ENCODE results near the gene AJAP1. TPM values are rescaled to one million over a fixed set of nuclear protein-coding genes. Genes with fewer than 3 reads are reported as not detected.
A peak's percentile ranks its signal among the peaks of the same experiment; 100 is the strongest.

The AJAP1 gene
- total and polyA plus RNA-seq, 2 of the 8 experiments (the other 6 are each of a cell fraction or from before 2014, with no cell fraction given), result 1.9 to 6.2 TPM

DNA sequence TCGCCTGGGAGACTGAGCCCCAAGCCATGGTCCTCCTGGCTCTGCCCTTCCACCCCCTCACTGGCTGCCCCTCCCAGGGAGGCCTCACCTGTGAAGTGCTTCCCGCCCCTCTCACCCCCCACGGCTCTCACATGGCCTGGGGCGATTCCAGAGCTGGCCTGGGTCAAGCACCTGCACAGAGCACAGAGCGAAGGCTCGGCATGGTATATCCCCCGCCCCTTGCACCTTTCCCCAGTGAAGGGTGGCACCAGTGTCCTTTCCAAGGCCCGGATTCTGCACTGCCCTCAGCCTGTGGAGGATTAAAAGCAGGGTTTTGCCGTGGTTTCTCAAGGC lies 1.1 kb upstream of the AJAP1 start:
- Histone ChIP-seq H3K79me2 (ENCODE audit: control insufficient read depth in 1 of 2, insufficient read depth in 2 of 2, low read length in 2 of 2) (no peaks in the 10 kb centered on the region), H3K27ac (ENCODE audit: low read depth, low read length) (no peak overlapping the region), H3K14ac (ENCODE audit: insufficient read length) (no peak overlapping the region), H3K23ac (ENCODE audit: insufficient read length) (no peak overlapping the region), H3K4me3 (ENCODE audit: extremely low read depth in 1 of 4, insufficient read depth in 2 of 4, low read depth in 3 of 4, low read length in 4 of 4) (peak overlapping the region in 2 of 4 experiments; percentile 7 to 59; a peak in 2 of 8 replicates), H2BK120ac (replicated peaks; ENCODE audit: low read depth, low read length) (no peak overlapping the region), H3K36me3 (ENCODE audit: control insufficient read depth in 2 of 4, insufficient read depth in 4 of 4, low read length in 3 of 4) (no peaks in the 10 kb centered on the region), H2BK20ac (ENCODE audit: low read length) (no peak overlapping the region), H3K4ac (replicated peaks; ENCODE audit: insufficient read length, low read depth, low read length) (no peak overlapping the region), H3K23me2 (ENCODE audit: low read depth, low read length) (peaks cover 13% of the 10 kb centered on the region; the same call in 1 of the 2 replicates), H3K18ac (ENCODE audit: extremely low read depth, low read length) (peak overlapping the region; percentile 32), H3K27me3 (replicated peaks in 1 of 4; ENCODE audit: control insufficient read depth in 3 of 4, extremely low read depth in 1 of 4, insufficient read depth in 3 of 4, low read length in 3 of 4) (peaks cover 28 to 53% (median 51%) of the 10 kb centered on the region in 4 experiments), H2BK12ac (ENCODE audit: low read depth, low read length) (peak overlapping the region; percentile 39; the same call in 1 of the 2 replicates), H4K5ac (ENCODE audit: insufficient read length, low read depth, low read length) (no peak overlapping the region), H4K8ac (ENCODE audit: extremely low read depth, insufficient read depth, low read length) (no peak overlapping the region), H3K79me1 (ENCODE audit: low read depth, low read length) (no peaks in the 10 kb centered on the region), H3K9me3 (ENCODE audit: insufficient read depth in 2 of 2, low read depth in 1 of 2, low read length in 1 of 2) (no peaks in the 10 kb centered on the region; a peak in 1 of 4 replicates), H4K91ac (replicated peaks; ENCODE audit: insufficient read length, low read length) (no peak overlapping the region), H3K56ac (replicated peaks; ENCODE audit: insufficient read length, low read depth, low read length) (no peak overlapping the region), H2AK5ac (ENCODE audit: low read depth, low read length) (no peak overlapping the region), H3K4me1 (replicated peaks in 1 of 4; ENCODE audit: control insufficient read depth in 3 of 4, insufficient read depth in 4 of 4, low read length in 3 of 4) (peaks cover 15 to 31% (median 19%) of the 10 kb centered on the region in 4 experiments), H3K4me2 (ENCODE audit: insufficient read depth in 1 of 2, low read depth in 2 of 2, low read length in 2 of 2) (peak overlapping the region; percentile 55 to 66), H2AFZ (ENCODE audit: low read length) (no peak overlapping the region), H2BK15ac (ENCODE audit: low read length) (no peak overlapping the region), H2BK5ac (ENCODE audit: low read depth, low read length) (no peak overlapping the region), H3K9ac (replicated peaks in 1 of 4; ENCODE audit: extremely low read depth in 1 of 4, low read depth in 3 of 4, low read length in 3 of 4) (no peak overlapping the region), H4K20me1 (replicated peaks in 1 of 2; ENCODE audit: control insufficient read depth in 1 of 2, insufficient read depth in 2 of 2, low read length in 2 of 2) (peaks cover 3 to 7% of the 10 kb centered on the region in 2 experiments)
- WGBS, 2 experiments (ENCODE audit: extremely low coverage in 1 of 2, insufficient coverage in 1 of 2, insufficient read length in 1 of 2, insufficient replicate concordance in 2 of 2, low coverage in 1 of 2, low lambda C conversion rate in 2 of 2, missing lambda C conversion rate in 1 of 2), result 43% methylated on average over 9 of the region's 9 CpGs; no CpG with 5 or more reads in 1 of the 2 experiments
- no peak for TF ChIP-seq HDAC2 (IDR thresholded peaks at IDR 0.05; ENCODE audit: borderline replicate concordance in 1 of 2, low read depth in 2 of 2, low read length in 2 of 2)
- TF ChIP-seq CBX8 (IDR thresholded peaks at IDR 0.05; ENCODE audit: borderline replicate concordance, low read depth, low read length), result no peak
- TF ChIP-seq, protein P1, sequence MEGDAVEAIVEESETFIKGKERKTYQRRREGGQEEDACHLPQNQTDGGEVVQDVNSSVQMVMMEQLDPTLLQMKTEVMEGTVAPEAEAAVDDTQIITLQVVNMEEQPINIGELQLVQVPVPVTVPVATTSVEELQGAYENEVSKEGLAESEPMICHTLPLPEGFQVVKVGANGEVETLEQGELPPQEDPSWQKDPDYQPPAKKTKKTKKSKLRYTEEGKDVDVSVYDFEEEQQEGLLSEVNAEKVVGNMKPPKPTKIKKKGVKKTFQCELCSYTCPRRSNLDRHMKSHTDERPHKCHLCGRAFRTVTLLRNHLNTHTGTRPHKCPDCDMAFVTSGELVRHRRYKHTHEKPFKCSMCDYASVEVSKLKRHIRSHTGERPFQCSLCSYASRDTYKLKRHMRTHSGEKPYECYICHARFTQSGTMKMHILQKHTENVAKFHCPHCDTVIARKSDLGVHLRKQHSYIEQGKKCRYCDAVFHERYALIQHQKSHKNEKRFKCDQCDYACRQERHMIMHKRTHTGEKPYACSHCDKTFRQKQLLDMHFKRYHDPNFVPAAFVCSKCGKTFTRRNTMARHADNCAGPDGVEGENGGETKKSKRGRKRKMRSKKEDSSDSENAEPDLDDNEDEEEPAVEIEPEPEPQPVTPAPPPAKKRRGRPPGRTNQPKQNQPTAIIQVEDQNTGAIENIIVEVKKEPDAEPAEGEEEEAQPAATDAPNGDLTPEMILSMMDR (IDR thresholded peaks at IDR 0.05; ENCODE audit: control extremely low read depth in 1 of 3, insufficient read depth in 1 of 3, low read depth in 1 of 3, low read length in 3 of 3), result no peak
- no peak for TF ChIP-seq MAFK (IDR thresholded peaks at IDR 0.05; ENCODE audit: low read depth, low read length)
- TF ChIP-seq E2F6 (IDR thresholded peaks at IDR 0.05), result no peak
- no peak for TF ChIP-seq KDM1A (IDR thresholded peaks at IDR 0.05; ENCODE audit: borderline replicate concordance, low read length)
- no peak for TF ChIP-seq FOSL1 (IDR thresholded peaks at IDR 0.05; ENCODE audit: insufficient read depth, low read depth, low read length)
- no peak for TF ChIP-seq CHD2 (IDR thresholded peaks at IDR 0.05; ENCODE audit: low read length)
- no peak for TF ChIP-seq BCL11A (IDR thresholded peaks at IDR 0.05; ENCODE audit: low read depth in 2 of 2, low read length in 2 of 2)
- TF ChIP-seq BRCA1 (IDR thresholded peaks at IDR 0.05; ENCODE audit: low read depth, low read length), result no peak
- FAIRE-seq (no peak), DNase-seq (ENCODE audit: low read depth in 1 of 2, low spot score in 2 of 2) (peak in 1 of 2 experiments; percentile 59)
- ChIA-PET POLR2A (ENCODE audit: partially characterized antibody) (no interaction called here), CTCF (ENCODE audit: partially characterized antibody) (interaction anchor here (0.6 to 7.1 kb wide), 7 partner anchors 17 to 513 kb away, joined by 3 to 50 read pairs (median 3); no protein-coding TSS in a partner anchor)

Measured in H1 (cell line).